ENCODE measurements around the gene STXBP4.

The STXBP4 gene

GRCh38 chr17:55198690-55199370 is 230.3 kb downstream of the STXBP4 start:
- Histone ChIP-seq H3K36me3 (replicated peaks; ENCODE audit: insufficient read depth, low read length) (no peaks in the 10 kb centered on the region), H3K27ac (ENCODE audit: low read length) (no peak overlapping the region), H3K4me2 (ENCODE audit: low read depth, low read length) (no peak overlapping the region), H3K79me2 (ENCODE audit: low read length) (no peaks in the 10 kb centered on the region), H3K9me2 (replicated peaks; ENCODE audit: insufficient read depth, low read length) (no peaks in the 10 kb centered on the region), H3K4me3 (ENCODE audit: low read length) (no peak overlapping the region), H3K27me3 (replicated peaks; ENCODE audit: insufficient read depth, low read length) (no peaks in the 10 kb centered on the region), H3F3A (ENCODE audit: insufficient read depth, low read length) (no peaks in the 10 kb centered on the region), H4K20me1 (ENCODE audit: insufficient read depth, low read length) (no peaks in the 10 kb centered on the region), H2AFZ (ENCODE audit: low read length) (no peak overlapping the region), H3K4me1 (ENCODE audit: low read length) (peaks cover 3% of the 10 kb centered on the region; the same call in 1 of the 2 replicates), H3K9me3 (replicated peaks; ENCODE audit: insufficient read depth, low read length) (no peaks in the 10 kb centered on the region), H3K9ac (ENCODE audit: low read length) (no peak overlapping the region)
- TF ChIP-seq EZH2 (optimal IDR thresholded peaks at IDR 0.05; ENCODE audit: low read depth, low read length): no peak
- no peak for TF ChIP-seq EZH2phosphoT487 (IDR thresholded peaks at IDR 0.05; ENCODE audit: low read length)
- TF ChIP-seq CTCF (IDR thresholded peaks at IDR 0.05; ENCODE audit: low read length): no peak
- DNase-seq: no peak

DNA sequence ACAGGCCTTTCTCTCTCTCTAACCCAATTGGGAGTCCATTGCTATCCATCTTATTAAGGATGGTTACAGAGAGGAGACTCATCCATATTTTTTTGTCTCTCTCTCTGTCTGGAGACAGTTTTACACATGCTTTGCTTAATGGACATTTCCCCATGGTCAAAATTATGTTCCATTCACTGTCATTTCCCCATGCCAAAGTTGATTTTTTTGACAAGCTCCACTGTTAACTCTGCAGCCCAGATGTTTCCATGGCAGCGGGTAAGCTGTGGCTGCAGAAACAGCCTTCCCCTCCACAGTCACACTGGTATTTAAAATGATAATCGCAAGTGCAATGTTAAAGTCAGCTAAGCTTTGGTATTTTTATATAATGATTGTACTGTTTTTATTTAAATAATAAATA is 232.3 kb downstream of the STXBP4 start:
- H3K4me1 ChIP-seq (ENCODE audit: low read length): peaks cover 3% of the 10 kb centered on the region; the same call in 1 of the 2 replicates
- H3K4me3 ChIP-seq (ENCODE audit: low read length): no peak overlapping the region
- DNase-seq: no peak
- H3K79me2 ChIP-seq (ENCODE audit: low read length): no peaks in the 10 kb centered on the region
- no peaks in the 10 kb centered on the region for H3K36me3 ChIP-seq (replicated peaks; ENCODE audit: insufficient read depth, low read length)
- H3K27ac ChIP-seq (ENCODE audit: low read length): no peak overlapping the region
- H3K9me2 ChIP-seq (replicated peaks; ENCODE audit: insufficient read depth, low read length): no peaks in the 10 kb centered on the region
- no peaks in the 10 kb centered on the region for H3K9me3 ChIP-seq (replicated peaks; ENCODE audit: insufficient read depth, low read length)
- H2AFZ ChIP-seq (ENCODE audit: low read length): no peak overlapping the region
- no peaks in the 10 kb centered on the region for H4K20me1 ChIP-seq (ENCODE audit: insufficient read depth, low read length)
- H3F3A ChIP-seq (ENCODE audit: insufficient read depth, low read length): no peaks in the 10 kb centered on the region
- H3K9ac ChIP-seq (ENCODE audit: low read length): no peak overlapping the region
- TF ChIP-seq CTCF (IDR thresholded peaks at IDR 0.05; ENCODE audit: low read length) (no peak), EZH2phosphoT487 (IDR thresholded peaks at IDR 0.05; ENCODE audit: low read length) (no peak), EZH2 (optimal IDR thresholded peaks at IDR 0.05; ENCODE audit: low read depth, low read length) (no peak)
- H3K27me3 ChIP-seq (replicated peaks; ENCODE audit: insufficient read depth, low read length): no peaks in the 10 kb centered on the region
- H3K4me2 ChIP-seq (ENCODE audit: low read depth, low read length): no peak overlapping the region

- no peaks in the 10 kb centered on the region for H3K36me3 ChIP-seq (replicated peaks; ENCODE audit: insufficient read depth, low read length)
- no peak overlapping the region for H3K27ac ChIP-seq (ENCODE audit: low read length)
- no peak for TF ChIP-seq EZH2 (optimal IDR thresholded peaks at IDR 0.05; ENCODE audit: low read depth, low read length)
- TF ChIP-seq CTCF (IDR thresholded peaks at IDR 0.05; ENCODE audit: low read length): no peak
- TF ChIP-seq EZH2phosphoT487 (IDR thresholded peaks at IDR 0.05; ENCODE audit: low read length): no peak
Observed at GRCh38 chr17:55201308-55201932, 232.9 kb downstream of the STXBP4 start.

More at GRCh38 chr17:55201308-55201932, 232.9 kb downstream of the STXBP4 start:
- no peaks in the 10 kb centered on the region for H3F3A ChIP-seq (ENCODE audit: insufficient read depth, low read length)
- DNase-seq: peak; percentile 25
- H3K27me3 ChIP-seq (replicated peaks; ENCODE audit: insufficient read depth, low read length): no peaks in the 10 kb centered on the region
- H3K4me2 ChIP-seq (ENCODE audit: low read depth, low read length): peak overlapping the region; percentile 31; the same call in 1 of the 2 replicates
- H3K9me2 ChIP-seq (replicated peaks; ENCODE audit: insufficient read depth, low read length): no peaks in the 10 kb centered on the region
- no peaks in the 10 kb centered on the region for H3K9me3 ChIP-seq (replicated peaks; ENCODE audit: insufficient read depth, low read length)
- no peaks in the 10 kb centered on the region for H3K79me2 ChIP-seq (ENCODE audit: low read length)
- no peak overlapping the region for H3K9ac ChIP-seq (ENCODE audit: low read length)
- H3K4me3 ChIP-seq (ENCODE audit: low read length): no peak overlapping the region
- H3K4me1 ChIP-seq (ENCODE audit: low read length): peaks cover 3% of the 10 kb centered on the region; the same call in 1 of the 2 replicates
- no peak overlapping the region for H2AFZ ChIP-seq (ENCODE audit: low read length)
- H4K20me1 ChIP-seq (ENCODE audit: insufficient read depth, low read length): no peaks in the 10 kb centered on the region

All from MM.1S (cell line).